ENCODE data around the gene LRRC52. TPM values are rescaled to one million over a fixed set of nuclear protein-coding genes. Genes with fewer than 3 reads are reported as not detected.

The LRRC52 gene
- total RNA-seq, 4 donors from 2014 or later: not detected

DNA sequence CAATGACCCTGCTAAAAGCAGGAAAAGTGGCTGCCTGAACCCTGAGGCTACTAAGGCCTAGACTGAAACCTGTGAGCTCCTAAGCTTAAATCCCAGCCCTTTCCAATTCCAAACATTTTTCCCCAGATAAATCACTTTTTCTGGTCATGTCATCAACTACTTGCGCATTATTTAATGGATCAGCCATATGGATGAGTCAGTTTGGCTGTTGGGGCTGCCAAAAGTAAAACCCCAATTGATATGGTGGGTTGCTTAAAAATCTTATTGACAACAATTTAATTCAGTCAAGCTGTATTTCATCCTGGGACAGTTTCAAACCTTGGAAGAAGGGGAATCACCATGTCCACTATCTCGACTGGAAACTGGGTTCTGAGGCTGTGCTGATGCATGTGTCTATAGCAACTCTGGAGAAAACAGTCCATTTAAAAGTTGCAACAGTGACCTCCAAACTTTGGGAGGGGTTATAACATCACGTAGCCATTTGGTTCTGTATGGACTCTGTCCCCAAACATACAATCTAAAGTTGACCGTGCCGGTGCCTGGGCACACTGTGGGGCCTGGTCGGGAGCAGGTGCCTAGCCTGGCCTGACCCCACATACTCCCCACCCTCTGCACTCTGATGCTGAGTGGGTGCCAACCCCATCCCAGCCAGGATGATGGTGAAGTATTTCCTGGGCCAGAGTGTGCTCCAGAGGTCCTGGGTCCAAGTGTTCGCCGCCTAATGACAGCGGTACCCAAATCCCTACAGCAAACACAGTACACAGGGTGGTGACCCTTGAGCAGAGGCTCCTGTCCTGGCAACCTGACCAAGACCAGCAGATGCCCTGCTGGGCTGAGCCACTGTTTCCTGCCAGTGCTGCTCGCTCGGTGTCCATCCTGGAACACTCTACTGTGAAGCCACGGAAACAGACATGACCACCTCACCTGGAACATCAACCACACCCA lies 46.5 kb upstream of the LRRC52 start:
- ATAC-seq: no peak

DNA sequence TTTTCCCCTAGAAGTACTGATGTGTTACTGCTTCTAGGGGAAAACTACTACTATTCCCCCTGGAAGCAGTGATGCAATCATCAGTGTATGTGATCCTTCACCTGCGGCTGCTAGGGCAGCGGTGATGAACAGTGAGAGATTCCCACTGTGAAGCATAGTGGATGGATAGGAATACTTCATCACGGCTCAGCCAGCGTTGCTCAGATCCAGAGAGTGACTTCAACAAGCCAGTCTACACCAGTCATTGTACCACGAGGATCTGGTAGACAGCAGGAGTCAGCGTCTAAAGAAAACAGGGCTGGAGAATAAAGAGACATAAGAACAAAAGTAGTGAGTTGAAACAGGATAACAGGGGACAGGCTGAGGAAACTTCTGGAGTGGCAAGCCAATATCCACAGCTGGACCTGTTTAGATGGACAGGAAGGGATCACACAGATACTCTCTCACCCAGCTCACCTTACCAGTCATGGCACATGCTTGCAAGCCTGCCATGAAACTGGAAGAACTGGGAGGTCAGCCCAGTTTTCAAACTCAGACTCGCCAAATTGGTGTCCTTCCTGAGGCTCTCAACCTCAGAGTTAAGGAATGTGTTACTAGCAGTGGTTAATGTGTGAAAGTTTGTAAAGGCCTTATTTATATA lies 42.4 kb upstream of the LRRC52 start:
- H3K4me1 ChIP-seq: no peaks in the 10 kb centered on the region
- no peaks in the 10 kb centered on the region for H3K27me3 ChIP-seq
- H3K27ac ChIP-seq: no peak overlapping the region
- WGBS, 2 donors (ENCODE audit: low coverage in 1 of 2): 58 to 71% methylated on average over 1 to 3 of the region's 7 CpGs
- H3K4me3 ChIP-seq: no peak overlapping the region
- no peaks in the 10 kb centered on the region for H3K9me3 ChIP-seq
- TF ChIP-seq POLR2A (IDR thresholded peaks at IDR 0.05): no peak
- TF ChIP-seq EP300 (IDR thresholded peaks at IDR 0.05): no peak
- no peak for TF ChIP-seq POLR2AphosphoS5 (IDR thresholded peaks at IDR 0.05)
- TF ChIP-seq CTCF (IDR thresholded peaks at IDR 0.05): no peak
- no peaks in the 10 kb centered on the region for H3K36me3 ChIP-seq
- ATAC-seq: no peak

More for the DNA sequence above, 46.5 kb upstream of the LRRC52 start:
- Histone ChIP-seq H3K9me3 (no peaks in the 10 kb centered on the region), H3K36me3 (no peaks in the 10 kb centered on the region), H3K4me3 (no peak overlapping the region), H3K4me1 (no peaks in the 10 kb centered on the region), H3K27me3 (no peaks in the 10 kb centered on the region), H3K27ac (no peak overlapping the region)
- 78 to 79% methylated on average over 4 to 6 of the region's 12 CpGs for WGBS, 2 donors (ENCODE audit: low coverage in 1 of 2)
- TF ChIP-seq EP300 (IDR thresholded peaks at IDR 0.05) (no peak), CTCF (IDR thresholded peaks at IDR 0.05) (no peak), POLR2AphosphoS5 (IDR thresholded peaks at IDR 0.05) (no peak)

GRCh38 chr1:165501970-165502348 lies 41.8 kb upstream of the LRRC52 start:
- Histone ChIP-seq H3K27ac (no peak overlapping the region), H3K4me1 (no peaks in the 10 kb centered on the region), H3K9me3 (no peaks in the 10 kb centered on the region), H3K4me3 (no peak overlapping the region), H3K36me3 (no peaks in the 10 kb centered on the region), H3K27me3 (no peaks in the 10 kb centered on the region)
- TF ChIP-seq CTCF (IDR thresholded peaks at IDR 0.05) (no peak), EP300 (IDR thresholded peaks at IDR 0.05) (no peak), POLR2A (IDR thresholded peaks at IDR 0.05) (no peak), POLR2AphosphoS5 (IDR thresholded peaks at IDR 0.05) (no peak)
- no peak for ATAC-seq
- 41 to 48% methylated on average over 3 of the region's 3 CpGs for WGBS, 2 donors (ENCODE audit: low coverage in 1 of 2)

GRCh38 chr1:165507570-165507969 lies 36.2 kb upstream of the LRRC52 start:
- TF ChIP-seq POLR2A (IDR thresholded peaks at IDR 0.05) (no peak), CTCF (IDR thresholded peaks at IDR 0.05) (no peak), POLR2AphosphoS5 (IDR thresholded peaks at IDR 0.05) (no peak), EP300 (IDR thresholded peaks at IDR 0.05) (no peak)
- Histone ChIP-seq H3K9me3 (no peaks in the 10 kb centered on the region), H3K4me3 (no peak overlapping the region), H3K27ac (no peak overlapping the region), H3K4me1 (no peaks in the 10 kb centered on the region), H3K27me3 (no peaks in the 10 kb centered on the region), H3K36me3 (no peaks in the 10 kb centered on the region)
- no peak for ATAC-seq

DNA sequence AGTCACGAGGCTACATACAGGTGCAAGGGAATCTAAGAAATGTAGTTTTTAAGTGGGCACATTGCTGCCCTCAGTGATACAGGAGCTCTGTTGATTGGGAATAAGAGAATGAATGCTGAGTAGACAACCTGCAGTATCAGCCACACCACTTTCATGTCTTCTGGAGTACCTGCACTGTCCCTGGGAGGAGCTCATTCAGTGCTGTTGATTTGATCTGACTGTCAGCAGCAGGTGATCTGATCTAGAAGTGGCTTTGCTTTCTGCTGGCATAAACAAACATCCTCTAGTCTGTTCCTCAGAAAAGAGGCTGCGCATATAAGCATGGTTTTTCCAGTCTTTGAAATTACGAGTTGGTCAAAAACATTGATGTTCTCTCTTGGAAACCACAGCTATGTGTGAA lies 35.5 kb upstream of the LRRC52 start:
- Histone ChIP-seq H3K9me3 (no peaks in the 10 kb centered on the region), H3K4me3 (no peak overlapping the region), H3K4me1 (no peaks in the 10 kb centered on the region), H3K36me3 (no peaks in the 10 kb centered on the region), H3K27me3 (no peaks in the 10 kb centered on the region), H3K27ac (no peak overlapping the region)
- no peak for TF ChIP-seq POLR2AphosphoS5 (IDR thresholded peaks at IDR 0.05)
- no peak for ATAC-seq
- WGBS, 2 donors (ENCODE audit: low coverage in 1 of 2): 73 to 89% methylated on average over 2 to 3 of the region's 3 CpGs

Measured in gastroesophageal sphincter (tissue), 4 donors.